ENCODE measurements around the gene HMCN1. TPM values are rescaled to one million over a fixed set of nuclear protein-coding genes. Genes with fewer than 3 reads are reported as not detected.

HMCN1 gene
- total and polyA plus RNA-seq, 8 donors = 0.12 to 15.1 (median 0.86) TPM

GRCh38 chr1:186225096-186225495 lies 490.9 kb downstream of the HMCN1 start:
- peaks cover 0 to 5% (median 0%) of the 10 kb centered on the region in 3 donors for H3K27me3 ChIP-seq
- DNase-seq = no peak
- TF ChIP-seq POLR2AphosphoS5 (IDR thresholded peaks at IDR 0.05) (no peak), POLR2A (IDR thresholded peaks at IDR 0.05) (no peak), EP300 (IDR thresholded peaks at IDR 0.05) (no peak), CTCF (IDR thresholded peaks at IDR 0.05) (no peak)
- H3K4me3 ChIP-seq = no peak overlapping the region
- no peaks in the 10 kb centered on the region for H3K36me3 ChIP-seq
- intact Hi-C loops (cut with DNase I; ENCODE audit: low total_unique reads) = no loop called here
- WGBS, 5 donors = 39 to 67% (median 56%) methylated on average over 1 of the region's 1 CpG
- no peaks in the 10 kb centered on the region for H3K9me3 ChIP-seq
- no peak overlapping the region for H3K27ac ChIP-seq
- no peaks in the 10 kb centered on the region for H3K4me1 ChIP-seq

- WGBS, 5 donors = 90 to 97% (median 93%) methylated on average over 6 of the region's 6 CpGs
- Histone ChIP-seq H3K9me3 (no peaks in the 10 kb centered on the region), H3K4me3 (no peak overlapping the region), H3K4me1 (no peaks in the 10 kb centered on the region), H3K27me3 (no peaks in the 10 kb centered on the region), H3K27ac (no peak overlapping the region), H3K36me3 (no peaks in the 10 kb centered on the region)
- intact Hi-C loops (cut with DNase I; ENCODE audit: low total_unique reads) = no loop called here
- DNase-seq = no peak
- no peak for TF ChIP-seq EP300 (IDR thresholded peaks at IDR 0.05)
- no peak for TF ChIP-seq POLR2A (IDR thresholded peaks at IDR 0.05)
- no peak for TF ChIP-seq CTCF (IDR thresholded peaks at IDR 0.05)
- TF ChIP-seq POLR2AphosphoS5 (IDR thresholded peaks at IDR 0.05) = no peak
Observed at GRCh38 chr1:186228749-186229148, 494.6 kb downstream of the HMCN1 start.

- no peak for TF ChIP-seq POLR2AphosphoS5 (IDR thresholded peaks at IDR 0.05)
- no peak for TF ChIP-seq POLR2A (IDR thresholded peaks at IDR 0.05)
- no peak for TF ChIP-seq CTCF (IDR thresholded peaks at IDR 0.05)
- no peak for TF ChIP-seq EP300 (IDR thresholded peaks at IDR 0.05)
- Histone ChIP-seq H3K4me1 (no peaks in the 10 kb centered on the region), H3K4me3 (no peak overlapping the region), H3K36me3 (no peaks in the 10 kb centered on the region), H3K27ac (no peak overlapping the region), H3K9me3 (no peaks in the 10 kb centered on the region), H3K27me3 (no peaks in the 10 kb centered on the region)
- intact Hi-C loops (cut with DNase I; ENCODE audit: low total_unique reads) = no loop called here
- no peak for DNase-seq
- WGBS, 5 donors = 77 to 91% (median 86%) methylated on average over 2 of the region's 2 CpGs
Observed at GRCh38 chr1:186231861-186232436, 497.8 kb downstream of the HMCN1 start.

- Histone ChIP-seq H3K27ac (no peak overlapping the region), H3K4me1 (no peaks in the 10 kb centered on the region), H3K36me3 (no peaks in the 10 kb centered on the region), H3K9me3 (no peaks in the 10 kb centered on the region), H3K4me3 (no peak overlapping the region), H3K27me3 (no peaks in the 10 kb centered on the region)
- intact Hi-C loops (cut with DNase I; ENCODE audit: low total_unique reads) = no loop called here
- WGBS, 5 donors = 44 to 56% (median 44%) methylated on average over 2 of the region's 2 CpGs
- no peak for DNase-seq
- TF ChIP-seq POLR2AphosphoS5 (IDR thresholded peaks at IDR 0.05) (no peak), CTCF (IDR thresholded peaks at IDR 0.05) (no peak), POLR2A (IDR thresholded peaks at IDR 0.05) (no peak), EP300 (IDR thresholded peaks at IDR 0.05) (no peak)
Observed at GRCh38 chr1:186234976-186235686, 500.9 kb downstream of the HMCN1 start.

Data from stomach (tissue), 9 donors.